ENCODE measurements around the gene BMP6.

BMP6 gene

DNA sequence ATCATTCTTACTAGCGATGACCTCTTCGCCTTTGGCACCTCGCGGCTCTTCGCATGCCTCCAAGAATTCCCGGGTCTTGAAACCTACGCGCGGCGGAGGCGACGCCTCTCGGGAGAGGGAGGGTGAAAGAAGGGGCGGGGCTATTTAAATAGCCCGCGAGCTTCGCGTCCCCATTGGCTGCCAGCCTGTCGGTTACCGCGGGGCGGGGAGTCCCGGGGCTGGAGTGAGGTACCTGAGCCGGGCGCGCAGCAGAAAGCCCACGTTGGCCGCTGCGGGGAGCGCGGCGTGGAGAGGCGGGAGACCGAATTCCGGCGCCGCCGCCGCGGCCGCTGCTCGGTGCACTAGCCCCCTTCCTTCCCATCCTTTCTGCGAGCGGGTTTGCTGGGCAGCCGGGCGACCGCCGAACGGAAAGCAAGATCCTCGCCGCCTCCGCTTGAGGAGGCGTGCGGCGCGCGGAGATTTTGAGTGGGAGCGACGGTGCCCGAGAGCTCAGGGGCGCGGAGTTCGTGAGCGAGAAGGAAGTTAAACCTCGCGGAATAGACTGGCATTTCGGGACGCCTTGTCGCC, at the start of gene BMP6:
Gene BMP6 (plus strand): TSS at position 251 of the 567 bp plus-strand sequence. CDS start 857 bp downstream, outside the sequence.
- DNase-seq: peak; percentile 86

- no peak for DNase-seq
These were observed 48.7 kb upstream of the BMP6 start for GRCh38 chr6:7677229-7677628.

DNA sequence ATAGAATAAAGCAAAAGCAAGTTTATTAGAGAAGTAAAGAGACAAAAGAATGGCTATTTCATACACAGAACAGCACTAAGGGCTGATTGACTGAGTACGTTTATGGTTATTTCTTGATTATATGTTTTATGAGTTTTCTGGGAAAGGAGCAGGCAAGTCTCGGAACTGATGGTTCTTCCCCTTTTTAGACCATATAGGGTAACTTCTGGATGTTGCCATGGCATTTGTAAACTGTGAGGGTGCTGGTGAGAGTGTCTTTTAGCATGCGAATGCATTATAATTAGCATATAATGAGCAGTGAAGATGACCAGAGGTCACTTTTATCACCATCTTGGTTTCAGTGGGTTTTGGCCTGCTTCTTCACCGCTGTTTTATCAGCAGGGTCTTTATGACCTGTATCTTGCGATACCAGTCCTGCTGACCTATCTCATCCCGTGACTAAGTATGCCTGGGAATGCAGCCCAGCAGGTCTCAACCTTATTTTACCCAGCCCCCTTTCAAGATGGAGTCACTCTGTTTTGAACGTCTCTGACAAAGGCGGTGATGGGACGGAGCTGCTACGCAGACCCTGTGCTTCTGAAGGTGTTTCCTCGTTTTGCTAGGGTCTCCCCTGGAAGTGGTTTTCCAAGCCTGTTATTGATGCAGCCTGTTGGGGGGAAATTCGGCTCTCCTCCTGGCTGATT, 45.4 kb upstream of the BMP6 start:
- DNase-seq: no peak

DNA sequence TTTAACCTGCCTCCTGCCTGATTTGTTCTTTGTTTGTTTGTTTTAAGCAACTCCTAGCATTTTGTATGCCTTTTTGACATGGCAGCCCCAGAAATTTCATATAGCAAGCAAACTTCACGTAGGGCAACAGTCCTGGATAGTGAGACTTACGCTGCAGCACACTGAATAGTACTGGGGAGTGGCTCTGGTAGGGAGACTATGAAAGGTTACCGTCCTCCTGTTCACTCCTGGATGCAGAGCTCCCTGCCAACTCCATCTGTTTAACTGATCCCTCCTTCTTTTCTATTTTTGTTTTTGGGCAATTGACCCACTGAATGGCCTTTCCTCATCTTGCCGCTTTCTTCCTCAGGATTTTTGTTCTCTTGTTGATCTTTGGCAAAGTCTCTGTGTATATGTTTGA, 44.5 kb upstream of the BMP6 start:
- no peak for DNase-seq

- no peak for DNase-seq
These were observed 41.8 kb upstream of the BMP6 start for GRCh38 chr6:7684076-7684475.

GRCh38 chr6:7684843-7685242, 41.1 kb upstream of the BMP6 start:
- DNase-seq: peak; percentile 91

DNA sequence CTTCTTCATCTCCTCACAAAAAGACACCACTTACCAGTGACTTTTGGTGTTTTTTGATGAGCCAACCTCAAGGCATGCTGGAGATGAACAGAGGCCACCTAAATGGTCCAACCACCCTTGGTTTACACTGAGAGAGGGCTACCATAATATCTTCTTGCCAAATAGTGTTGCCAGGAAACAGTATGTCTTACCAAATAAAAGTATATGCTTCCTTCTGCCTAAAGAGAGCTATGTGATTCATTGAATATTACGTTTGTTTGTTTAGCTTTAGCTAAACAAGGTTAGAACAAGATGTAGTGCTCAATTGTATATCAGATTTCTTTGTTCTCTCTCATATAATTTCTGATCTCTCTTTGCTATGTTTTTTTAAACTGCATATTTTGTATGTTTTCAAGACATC, 40.6 kb upstream of the BMP6 start:
- peak; percentile 91 for DNase-seq

- DNase-seq: peak; percentile 64
These were observed 38.5 kb upstream of the BMP6 start for GRCh38 chr6:7687145-7688111.

DNA sequence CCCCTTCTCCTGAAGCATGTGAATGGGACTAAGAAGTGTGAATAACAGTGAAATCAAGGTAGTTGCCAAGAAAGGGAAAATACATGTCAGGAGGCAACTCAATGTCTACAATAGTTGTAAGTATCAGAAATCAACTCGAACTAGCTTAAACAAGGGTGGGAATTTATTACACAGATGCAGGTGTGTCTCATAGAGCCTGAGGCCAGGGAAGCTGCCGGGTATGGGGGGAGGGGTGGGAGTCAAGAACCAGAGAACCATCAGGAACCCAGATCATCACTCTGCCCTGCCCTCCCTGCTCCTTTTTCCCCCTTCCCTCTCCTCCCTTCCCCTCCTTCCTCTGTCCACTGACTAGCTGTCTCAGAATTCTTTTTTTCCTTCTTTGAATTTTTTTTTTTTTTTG, 34.9 kb upstream of the BMP6 start:
- no peak for DNase-seq

DNA sequence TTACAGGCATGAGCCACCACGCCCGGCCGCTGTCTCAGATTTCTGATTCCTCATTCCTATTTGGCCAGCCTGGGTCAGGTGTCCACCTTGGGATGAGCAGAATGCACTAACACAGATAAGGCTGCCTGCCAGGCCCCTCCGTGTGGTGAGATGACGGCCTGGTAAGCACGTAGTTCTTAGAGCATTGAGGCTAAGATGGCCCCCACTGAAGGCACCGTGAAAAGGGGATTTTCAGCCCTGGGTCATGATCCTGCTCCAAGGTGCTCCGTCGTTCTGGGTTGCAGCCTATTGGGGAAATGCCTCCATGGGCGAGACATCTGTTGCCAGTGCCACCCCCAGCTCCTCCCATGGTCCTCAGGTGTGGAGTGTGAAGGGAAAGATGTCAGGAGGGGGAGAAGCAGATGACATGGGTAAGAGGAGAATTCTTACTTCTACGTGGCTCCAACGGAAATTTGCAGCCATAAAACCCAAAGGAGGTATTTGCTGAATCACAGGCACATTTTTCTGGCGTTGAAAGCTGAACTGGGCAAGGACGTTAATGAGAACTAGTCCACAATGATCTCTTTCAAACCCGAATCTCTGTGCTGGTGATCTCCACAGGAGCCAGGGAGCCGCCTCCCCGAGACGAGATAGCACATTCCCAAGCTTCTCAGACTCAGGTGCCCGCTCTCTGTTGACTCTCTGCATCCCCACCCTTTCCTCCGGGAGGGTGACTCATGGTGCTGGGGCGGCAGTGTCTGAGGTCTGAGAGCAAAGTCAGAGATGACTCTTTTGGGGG, 34.0 kb upstream of the BMP6 start:
- no peak for DNase-seq

DNA sequence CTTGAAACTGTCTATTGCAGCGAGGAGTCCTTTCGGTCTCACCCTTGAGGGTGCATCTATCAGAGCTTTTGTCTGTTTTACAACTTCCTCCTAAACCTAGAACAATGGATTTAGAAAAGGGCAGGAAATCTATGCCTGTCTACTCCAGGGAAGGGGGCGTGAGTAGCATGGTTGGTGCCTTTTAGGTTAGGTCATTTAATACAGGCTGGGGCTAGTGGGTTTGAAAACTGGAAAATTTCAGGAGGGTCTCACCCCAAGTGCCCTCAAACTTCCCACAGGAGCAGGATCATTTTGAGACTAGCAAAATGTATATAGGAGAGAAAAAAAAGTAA, 33.5 kb upstream of the BMP6 start:
- no peak for DNase-seq

DNA sequence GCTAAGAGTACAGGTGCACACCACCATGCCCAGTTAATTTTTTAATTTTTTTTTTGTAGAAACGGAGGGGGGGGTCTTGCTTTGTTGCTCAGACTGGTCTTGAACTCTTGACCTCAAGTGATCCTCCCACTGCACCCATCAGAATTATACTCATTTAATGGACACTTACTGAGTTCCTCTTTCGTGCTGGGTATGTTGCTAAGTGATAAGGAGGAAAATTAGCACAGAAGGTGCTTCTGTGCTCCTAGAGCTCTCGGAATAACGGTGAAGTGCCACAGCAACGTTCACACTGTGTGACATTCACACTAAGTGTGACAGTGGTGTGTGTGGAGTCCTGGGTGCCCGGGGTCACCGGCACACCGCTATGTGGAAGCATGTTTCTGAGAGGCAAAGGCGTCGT, 32.1 kb upstream of the BMP6 start:
- no peak for DNase-seq

DNA sequence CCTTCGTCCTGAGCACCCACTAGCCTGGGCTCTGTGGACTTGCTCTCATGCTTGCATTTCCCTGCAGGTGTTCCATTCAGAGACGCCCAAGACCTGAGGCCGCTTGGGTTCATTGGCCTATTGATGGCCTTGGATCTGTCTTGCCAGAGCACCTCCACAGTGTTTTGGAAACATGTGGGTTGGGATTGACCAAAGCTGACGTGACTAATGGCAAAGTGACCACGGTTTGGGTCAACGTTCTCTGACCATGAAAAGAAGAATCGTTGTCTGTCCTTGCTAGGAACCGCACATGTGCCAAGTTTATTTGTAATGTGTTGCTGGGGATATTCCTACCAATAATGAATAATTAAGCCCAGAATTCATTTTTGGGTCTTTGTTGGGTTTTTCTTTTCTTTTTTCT, 29.8 kb upstream of the BMP6 start:
- no peak for DNase-seq

- no peak for DNase-seq
These were observed 28.5 kb upstream of the BMP6 start for GRCh38 chr6:7697432-7697819.

DNA sequence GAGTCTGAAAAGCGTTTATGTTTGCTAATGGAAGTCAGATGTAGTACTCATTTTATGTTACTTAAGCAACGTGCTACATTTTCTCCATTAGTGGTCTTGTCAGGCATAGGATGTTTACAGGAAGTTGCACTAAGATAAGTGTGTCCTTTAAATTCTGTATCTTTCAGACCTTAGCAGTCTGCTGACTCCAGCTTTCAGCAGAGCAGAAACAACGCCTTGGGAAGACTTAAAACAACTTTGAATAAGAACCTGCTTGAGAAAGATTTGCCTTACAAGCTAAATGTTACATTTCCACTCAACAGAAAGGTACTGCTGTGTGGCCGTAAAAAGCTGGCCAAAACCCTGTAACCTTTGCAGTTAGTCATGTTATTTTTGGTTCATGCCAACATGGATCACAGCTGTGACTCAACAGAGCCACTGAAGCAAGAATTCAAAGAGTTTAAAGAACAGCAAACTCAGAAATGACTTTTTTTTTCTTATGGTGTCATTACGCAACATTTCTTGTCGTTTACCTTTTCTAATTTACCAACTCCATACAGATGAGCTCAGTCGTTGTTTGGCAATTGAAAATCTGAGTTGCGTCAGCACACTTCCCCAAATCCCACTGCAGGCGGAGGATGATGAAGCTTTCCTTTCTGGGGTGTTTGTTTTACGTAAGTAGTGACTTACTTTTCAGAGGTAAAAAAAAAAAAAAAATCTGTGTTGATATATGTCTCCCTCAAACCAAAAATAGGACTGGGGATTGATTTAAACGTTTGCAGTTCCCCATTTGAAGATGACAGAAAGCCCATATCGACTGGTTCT, 27.9 kb upstream of the BMP6 start:
- no peak for DNase-seq

GRCh38 chr6:7701212-7701834, 24.6 kb upstream of the BMP6 start:
- DNase-seq: no peak

- no peak for DNase-seq
These were observed 22.7 kb upstream of the BMP6 start for GRCh38 chr6:7703148-7703680.

DNA sequence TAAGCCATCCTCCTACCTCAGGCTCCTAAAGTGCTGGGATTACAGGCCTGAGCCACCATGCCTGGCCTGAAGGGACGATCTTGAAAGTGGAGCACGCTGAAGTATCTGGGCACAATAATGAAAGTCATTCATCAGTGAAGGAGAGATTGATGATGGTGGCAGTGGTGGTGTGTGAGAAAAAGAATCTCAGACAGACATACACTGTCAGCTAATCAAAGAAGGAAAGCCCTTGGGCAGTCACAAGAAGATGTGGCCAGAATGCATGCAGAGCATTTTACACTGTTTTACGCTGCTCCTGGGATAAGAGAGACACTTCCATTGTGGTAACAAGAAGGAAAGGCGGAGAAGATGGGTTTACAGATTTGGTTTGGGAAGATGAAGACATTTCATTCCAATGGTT, 20.4 kb upstream of the BMP6 start:
- DNase-seq: no peak

DNA sequence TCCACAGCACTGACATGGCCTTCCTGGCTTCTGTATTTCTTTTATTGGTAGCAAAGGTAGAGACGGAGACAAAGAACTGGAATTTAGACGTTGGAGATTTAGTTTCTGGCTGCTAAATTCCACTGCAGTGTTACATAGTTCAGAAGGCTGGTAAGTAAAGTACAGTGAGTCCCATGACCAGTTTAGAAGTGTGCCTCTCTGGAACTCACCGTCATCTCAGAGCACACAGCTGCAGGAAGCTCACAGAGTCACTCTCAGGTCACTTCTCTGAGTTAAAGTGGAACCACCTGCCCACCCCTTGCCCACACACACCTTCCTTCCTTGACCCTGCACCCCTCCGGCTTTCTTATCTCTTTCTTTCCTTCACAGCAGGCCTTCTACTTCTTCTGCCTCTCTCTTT, 19.6 kb upstream of the BMP6 start:
- DNase-seq: no peak

DNA sequence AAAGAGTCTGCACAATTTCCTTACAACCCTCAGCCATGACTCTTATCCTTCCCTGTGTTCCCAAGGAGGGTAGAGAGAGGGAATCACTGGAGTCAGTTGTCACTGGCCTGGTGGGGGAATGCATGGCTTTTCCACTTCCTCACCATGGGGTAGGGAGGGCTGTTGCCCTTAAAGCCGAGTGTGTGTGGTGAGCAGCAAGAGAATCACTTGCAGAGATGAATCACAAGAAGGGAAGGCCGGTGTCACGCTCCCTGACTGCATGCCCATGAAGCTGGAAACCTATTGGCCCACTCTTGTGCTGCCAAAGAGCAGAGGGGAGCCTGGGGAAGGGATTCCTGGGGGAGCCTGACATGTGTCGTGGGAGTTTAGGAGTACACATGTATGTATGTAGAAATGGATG, 18.1 kb upstream of the BMP6 start:
- no peak for DNase-seq

- no peak for DNase-seq
These were observed 6.5 kb upstream of the BMP6 start for GRCh38 chr6:7719364-7719850.
